TTC549 (cell line): Measurements from ENCODE around the gene PNPLA1.

Source experiments
- FAIRE-seq: peaks from 2 replicates; lab custom pipeline; 2012; peaks lifted over from hg19 to GRCh38; lab: Jason Lieb, UNC

The PNPLA1 gene

DNA sequence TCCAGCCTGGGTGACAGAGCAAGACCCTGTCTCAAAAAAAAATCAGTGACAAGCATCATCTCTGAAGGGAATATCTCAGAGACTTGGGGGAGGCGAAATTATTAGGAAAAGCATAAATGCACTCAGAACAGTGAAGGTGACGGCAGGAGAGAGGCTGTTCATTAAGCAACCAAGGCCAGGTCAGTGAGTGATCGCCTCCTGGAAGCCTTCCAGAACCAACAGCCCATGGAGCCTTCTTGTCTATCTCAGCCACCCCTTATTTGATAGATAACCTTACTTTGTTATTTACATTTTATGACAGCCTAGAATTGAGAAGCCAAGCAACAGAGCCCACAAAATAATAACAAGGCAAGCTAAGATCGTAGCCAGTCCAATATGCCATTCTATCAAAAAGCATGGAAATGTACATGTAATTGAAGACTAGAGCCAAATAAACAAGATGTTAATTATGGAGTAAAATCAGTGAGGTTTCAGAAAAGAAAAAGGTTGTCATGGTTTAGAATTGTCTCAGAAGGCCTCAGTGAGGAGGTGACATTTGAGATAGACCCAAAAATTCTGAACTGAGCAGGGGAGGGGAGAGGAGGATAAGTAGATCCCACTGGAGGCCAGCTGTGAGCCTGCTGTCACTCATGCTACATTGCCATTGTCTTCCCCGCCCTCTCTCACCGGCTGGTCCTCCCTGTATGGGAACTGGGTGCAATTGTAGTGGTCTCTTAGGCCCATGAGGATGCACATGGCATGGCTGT is 49.0 kb downstream of the PNPLA1 start:
- no peak for FAIRE-seq

DNA sequence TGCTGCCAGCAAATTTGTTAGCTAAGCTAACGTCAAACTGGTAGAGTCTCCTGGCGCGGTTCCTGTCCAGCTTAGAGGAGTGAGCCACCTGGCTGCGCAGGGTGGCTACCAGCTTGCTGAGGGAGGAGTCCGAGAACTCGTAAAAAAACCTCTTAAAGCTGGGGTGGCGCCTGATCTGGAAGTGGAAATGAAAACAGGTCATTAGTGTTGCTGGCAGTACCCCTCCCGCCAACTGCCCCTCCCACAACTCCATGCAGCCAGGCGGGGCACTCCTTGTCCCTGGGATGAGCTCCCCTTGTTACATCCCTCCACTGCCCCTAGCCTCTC is 49.5 kb downstream of the PNPLA1 start:
- FAIRE-seq: no peak

DNA sequence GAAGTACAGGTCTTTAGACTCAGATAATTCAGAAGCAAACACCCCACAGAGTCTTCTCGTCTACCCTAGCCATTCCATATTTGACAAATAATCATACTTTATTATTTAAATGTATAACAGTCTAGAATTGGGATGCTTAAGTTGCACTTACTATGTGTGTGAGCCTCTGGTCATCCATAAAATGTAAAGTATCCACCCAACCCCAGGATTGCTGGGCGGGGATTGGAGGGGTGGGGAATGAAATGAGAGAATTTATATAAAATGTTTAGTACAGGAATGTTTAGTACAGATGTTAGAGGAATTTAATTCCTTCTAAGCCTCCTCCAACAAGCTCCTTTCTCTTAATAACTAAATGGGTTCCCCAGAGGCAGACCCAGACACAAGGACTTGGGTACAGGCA is 50.0 kb downstream of the PNPLA1 start:
- FAIRE-seq: no peak

DNA sequence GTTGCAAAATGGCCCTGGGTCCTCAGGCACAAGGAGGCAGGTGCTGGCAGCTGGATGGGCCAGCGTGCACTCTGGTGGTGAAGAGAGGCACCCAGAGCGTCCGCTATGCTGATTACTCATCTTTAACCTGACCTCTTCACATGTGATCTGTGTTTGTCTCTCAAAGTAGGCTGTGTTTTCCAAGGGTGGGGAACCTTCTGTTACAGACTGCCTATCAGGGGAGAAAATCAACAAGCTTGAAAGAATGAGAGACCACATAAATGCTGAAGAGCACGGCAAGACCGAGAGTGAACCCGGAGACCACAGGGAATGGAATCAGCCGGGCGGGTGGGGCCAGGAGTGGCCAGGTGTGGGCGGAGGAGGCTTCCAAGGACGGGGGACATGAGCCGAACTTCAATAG is 50.6 kb downstream of the PNPLA1 start:
- FAIRE-seq: no peak

DNA sequence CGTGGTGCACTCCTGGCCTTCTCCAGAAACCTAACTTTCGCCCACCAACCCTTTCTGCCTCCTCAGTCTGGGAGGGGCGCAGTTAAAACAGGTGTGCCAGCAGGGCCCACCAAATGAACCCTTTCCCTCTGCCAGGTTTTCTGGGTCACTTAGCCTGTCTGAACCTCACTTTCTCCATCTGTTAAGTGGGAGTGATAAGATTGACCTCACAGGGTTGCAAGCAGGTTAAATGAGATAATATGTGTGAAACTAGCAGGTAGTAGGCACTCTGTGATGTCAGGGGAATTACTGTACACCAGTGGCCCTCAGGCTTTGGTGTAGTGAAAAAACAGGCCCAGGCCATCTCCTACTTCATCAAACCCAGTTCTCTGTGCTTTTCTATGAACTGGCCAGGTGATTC is 52.7 kb downstream of the PNPLA1 start:
- FAIRE-seq: no peak

DNA sequence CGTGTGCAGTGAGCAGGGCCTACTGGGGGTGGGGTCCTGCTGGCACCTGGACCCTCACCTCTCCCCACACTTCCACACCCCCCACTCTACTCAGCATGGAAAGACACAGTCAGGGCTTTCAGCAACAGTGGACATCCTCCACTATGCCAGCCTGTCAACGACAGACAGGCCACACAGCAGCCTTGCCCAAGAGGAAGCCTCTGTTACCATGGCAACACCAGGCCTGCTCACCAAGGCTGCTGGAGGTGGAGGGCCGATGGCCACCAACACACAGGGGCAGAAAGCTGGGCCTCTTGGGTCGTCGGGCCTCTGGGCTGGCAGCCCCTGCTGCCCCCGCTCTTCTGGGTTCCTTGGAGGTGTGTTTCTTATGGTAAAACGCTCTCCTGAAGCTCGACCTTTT is 53.2 kb downstream of the PNPLA1 start:
- FAIRE-seq: no peak

DNA sequence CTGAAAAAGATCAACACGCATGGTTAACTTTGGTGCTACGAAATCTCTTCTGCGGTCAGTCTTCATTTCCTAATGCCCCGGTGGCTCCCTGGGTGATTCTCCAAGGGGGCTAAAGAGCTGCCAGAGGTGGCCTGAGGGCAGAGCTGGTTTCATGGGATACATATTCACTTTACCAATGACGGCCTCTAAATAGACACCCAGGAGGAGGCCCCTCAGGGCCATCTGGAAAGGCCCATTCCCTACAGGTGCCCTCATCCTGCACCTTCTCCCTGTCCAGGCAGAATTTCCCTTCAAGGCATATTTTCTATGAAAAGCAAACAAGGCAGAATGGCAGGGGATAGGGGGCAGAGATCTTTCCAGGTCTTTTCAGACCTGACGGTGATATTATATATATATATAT is 54.3 kb downstream of the PNPLA1 start:
- FAIRE-seq: no peak

DNA sequence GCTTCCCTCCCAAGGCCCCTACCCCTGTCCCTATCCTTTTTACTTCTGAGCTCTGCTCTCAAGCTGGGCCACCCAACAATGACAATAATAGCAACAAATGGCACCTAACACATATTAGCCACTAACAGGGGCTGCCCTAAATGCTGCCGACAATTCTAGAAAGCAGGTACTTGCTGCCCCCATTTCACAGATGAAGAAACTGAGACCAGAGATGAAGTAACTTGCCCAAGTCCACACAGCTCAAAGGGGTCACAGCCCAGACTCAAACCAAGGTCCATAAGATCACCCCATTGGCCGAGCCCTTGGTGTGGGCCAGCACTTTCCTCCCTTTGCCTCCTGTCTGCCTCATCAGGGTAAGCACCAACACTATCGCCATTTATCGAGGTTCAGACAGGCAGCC is 54.9 kb downstream of the PNPLA1 start:
- FAIRE-seq: no peak

DNA sequence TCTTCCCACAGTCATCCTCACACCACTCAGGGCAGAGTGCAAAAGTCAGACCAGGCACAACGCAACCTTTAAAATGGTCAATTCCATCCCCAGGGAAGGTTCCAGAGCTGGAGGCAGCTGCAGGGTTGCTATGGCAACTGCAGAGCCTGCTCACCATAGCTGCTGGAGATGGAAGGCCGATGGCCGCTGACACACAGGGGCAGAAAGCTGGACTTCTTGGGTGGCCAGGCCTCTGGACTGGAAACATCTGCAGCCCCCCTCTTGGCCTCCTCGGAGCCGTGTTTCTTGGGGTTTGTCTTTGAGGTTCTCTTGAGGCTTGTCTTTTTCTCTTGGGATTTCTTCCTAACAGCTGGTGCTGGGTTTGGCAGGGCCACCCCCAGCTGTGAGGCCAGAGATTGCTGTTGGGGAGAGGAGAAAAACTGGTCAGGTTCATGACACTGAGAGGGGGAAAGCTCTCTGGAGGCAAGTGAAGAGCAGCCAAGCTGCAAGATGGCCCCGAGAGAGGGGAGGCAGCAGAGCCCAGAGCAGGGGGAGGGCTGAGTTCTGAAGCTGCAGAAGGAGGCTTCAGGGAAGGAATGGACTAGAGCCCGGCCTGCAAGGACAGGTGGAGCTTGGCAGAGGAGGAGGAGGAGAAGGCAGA is 56.6 kb downstream of the PNPLA1 start:
- no peak for FAIRE-seq

DNA sequence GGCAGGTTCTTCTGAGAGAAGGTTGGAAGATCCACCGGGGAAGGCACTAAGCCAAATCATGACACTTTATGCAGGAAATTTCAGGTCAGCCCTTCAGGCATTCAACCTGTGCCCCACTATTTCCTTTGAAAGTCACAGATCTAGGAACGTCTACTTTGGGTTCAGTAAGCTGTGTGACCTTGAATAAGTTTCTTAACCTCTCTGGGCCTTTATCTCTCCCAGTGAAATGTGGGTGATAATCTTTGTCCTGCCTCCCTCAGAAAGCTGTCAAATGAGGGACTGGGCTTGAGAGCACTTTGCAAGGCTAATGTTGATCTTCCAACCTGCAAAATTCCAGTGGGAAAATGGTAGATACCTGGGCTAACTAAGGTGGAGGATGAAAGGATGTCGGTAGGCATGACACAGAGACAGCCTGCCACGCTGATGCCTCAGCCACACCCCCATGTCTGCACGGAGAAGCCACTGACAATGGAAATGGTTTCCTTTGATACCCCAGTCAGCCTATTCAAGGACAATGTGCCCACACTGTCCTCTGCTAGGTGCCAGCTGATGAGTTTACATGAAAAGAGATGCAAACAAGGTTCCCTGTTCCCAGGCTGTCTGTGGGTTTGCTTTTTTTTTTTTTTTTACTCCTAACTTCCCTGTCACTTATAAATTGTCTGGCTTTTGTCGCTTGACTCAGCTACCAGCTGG is 57.5 kb downstream of the PNPLA1 start:
- FAIRE-seq: no peak

DNA sequence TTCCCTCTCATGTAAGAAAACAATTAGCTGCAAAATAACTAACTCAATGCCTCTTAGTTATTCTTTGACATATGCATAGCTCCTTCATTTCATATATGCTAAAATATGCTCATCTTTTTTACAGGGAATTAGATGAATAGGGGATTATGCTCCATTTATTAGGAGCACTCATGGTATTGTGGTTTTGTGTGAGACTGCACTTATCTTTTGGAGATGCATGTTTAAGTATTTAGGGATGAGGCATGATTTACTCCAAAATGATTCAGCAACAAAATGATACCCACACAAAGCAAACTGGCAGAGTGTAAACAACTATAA is 58.0 kb downstream of the PNPLA1 start:
- no peak for FAIRE-seq

DNA sequence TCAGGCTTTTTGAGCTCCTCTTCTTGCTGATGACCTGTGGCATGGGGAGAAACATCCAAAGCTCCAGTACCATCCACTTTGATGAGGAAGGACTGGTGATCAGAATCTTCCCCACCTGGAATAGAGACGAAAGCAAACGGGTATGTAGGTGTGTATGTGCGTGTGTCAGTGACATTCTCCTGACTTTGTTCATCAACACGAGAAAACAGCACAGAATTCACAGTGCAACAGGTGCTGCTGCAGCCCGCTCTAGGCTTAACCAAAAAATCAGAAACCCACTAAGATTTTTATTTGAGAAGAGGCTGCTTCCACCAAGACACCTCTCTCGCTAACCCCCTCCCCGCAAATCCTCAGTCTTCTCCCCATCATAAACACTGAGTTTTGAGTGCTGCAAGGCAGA is 58.7 kb downstream of the PNPLA1 start:
- no peak for FAIRE-seq

DNA sequence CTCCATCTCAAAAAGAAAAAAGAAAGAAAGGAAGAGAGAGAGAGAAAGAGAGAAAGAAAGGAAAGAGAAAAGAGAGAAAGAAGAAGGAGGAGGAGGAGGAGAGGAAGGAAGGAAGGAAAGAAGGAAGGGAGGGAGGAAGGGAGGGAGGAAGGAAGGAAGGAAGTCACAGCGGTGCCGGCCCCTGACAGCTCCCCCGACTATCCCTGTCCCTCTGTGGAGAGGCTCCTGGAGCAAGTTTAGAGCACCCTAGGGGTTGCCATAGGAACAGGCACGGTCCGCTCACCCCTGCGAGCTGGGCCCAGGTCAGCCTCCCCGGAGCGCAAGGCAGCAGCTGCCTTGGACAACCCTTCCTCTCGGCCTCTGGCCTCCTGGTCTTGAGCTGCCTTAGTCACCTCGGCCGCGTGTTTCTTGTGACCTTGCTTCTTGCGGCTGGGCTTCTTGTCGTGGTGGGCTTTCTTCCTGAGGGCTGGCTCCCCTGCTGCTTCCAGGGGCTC is 60.0 kb downstream of the PNPLA1 start:
- no peak for FAIRE-seq

DNA sequence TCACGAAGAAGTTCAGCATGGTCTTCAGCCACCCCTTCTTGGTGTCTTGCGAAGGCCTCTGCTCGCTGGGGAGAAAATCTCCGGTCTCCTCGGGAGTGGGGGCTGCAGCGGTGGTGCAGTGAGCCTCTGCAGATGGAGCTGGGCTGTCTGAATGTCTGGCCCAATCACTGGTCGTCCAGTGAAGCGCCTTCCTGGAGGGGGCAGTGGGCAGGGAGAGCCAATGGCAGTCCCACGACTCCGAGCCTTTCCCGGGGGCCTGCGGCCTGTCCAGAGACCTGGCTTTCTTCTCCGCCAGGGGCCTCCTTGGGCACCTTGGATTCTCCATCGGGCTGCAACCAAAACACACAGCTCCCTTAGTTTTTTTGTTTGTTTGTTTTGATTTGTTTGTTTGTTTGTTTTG is 60.5 kb downstream of the PNPLA1 start:
- no peak for FAIRE-seq

DNA sequence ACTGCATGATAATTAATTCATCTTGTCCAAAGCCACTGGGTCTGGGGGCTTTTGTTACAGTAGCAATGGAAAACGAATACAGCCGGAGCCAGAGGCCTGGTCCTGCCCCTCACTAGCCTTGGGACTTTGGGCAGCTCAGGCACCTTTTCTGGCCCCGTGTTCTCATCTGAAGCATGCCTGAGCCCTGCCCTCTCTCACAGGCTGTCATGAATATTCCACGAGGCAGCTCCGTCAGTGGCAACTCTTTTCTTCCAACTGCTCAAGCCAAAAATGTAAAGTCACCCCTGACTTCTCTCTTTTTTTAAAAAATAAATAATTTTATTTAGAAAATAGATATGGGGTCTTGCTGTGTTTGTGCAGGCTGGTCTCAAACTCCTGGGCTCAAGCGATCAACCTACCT is 61.5 kb downstream of the PNPLA1 start:
- FAIRE-seq: no peak

DNA sequence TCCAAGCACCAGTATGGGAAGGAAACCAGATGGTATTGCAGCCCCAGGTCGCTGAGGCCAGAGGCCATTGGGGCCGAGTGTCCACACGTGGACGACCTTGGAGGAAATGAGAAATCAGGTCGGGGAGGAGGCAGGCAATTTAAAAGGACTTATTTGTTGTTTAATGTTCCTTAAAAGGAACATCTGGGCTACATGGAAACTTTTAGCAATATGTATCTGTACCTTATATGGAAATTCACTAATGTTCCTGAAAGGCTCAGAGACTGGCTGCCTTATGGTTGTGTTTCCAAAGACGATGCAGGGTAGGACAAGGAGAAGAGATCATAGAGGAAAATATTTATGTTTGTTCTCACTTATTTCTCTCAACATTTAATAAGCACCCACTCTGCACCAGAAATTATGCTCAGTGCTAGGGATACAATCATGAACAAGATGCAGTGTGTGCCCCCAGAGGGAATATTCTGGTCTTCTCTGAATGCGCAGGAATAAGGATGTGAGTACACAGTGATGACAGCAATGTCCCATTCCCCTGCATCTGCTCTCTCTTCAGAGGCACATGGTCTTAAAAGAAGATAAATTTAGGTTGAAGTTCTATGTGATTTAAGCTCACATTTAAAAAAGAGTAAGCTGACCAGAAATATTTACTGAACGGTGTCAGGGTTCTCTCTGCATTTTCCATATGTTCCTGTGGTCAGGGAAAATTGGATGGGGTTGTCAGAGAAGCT is 63.5 kb downstream of the PNPLA1 start:
- FAIRE-seq: no peak

DNA sequence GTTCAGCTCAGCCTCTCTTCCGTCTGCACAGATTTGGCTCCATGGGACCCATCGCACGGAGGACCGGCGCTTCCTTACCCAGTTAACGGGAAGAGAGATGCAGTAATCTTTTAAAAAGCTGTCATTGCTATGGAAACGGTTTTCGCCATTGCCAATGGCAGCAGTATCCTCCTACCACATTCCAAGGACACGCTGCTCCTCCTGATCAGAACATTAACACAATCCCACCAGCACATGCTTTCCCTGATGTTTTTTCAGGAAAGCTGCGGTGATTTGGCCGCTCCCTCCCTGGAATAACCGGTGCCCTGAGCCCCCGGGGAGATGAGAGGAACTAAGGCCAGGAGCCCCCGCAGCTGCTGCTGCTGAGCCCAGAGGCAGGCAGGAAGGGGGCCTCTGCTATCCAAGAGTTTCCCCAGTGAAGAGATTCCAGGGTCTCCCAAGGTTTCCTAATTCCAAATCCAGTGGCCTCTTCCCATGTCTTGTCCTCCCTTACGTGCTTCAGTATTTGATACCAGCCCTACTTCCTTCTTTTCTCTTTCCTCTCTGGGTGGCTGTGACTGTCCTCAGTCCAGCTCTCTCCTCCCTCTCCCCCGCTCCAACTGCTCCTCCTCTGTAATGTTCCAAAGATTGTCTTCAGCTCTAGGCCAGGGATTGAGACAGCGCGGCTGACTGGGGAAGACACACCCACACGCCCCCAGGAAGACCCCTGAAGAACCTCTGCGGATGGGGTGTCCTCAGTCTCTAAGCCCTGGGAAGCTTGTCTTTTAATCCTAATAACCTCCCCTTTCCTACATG is 64.3 kb downstream of the PNPLA1 start:
- FAIRE-seq: no peak

DNA sequence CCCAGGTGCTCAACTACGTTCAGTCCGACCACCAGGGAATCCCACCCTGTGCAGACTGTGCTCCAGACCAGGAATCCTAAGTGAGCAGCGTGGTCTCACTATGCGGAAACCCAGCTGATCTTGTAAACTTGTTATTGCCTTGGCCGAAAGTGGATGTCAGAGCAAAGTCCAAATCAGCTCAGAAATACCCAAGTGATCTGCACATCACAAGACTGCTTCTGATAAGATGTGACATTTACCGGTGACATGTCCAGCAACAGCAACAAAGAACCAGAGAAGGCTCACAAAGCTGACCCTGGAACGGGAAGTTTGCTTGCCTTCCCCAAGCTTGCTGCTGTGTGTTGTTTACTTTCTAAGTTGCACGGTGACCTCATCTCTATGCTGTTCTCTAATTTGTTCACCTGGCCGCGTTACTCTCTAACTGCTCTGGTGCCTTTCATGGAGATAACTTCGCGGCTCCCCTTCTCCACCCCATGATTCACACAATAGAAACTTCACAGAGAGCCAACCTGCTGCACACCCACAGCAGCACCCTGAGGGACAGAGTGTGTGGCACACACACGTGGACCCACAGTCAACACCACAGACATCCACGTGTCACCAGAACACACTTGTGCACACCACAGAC is 65.1 kb downstream of the PNPLA1 start:
- no peak for FAIRE-seq

DNA sequence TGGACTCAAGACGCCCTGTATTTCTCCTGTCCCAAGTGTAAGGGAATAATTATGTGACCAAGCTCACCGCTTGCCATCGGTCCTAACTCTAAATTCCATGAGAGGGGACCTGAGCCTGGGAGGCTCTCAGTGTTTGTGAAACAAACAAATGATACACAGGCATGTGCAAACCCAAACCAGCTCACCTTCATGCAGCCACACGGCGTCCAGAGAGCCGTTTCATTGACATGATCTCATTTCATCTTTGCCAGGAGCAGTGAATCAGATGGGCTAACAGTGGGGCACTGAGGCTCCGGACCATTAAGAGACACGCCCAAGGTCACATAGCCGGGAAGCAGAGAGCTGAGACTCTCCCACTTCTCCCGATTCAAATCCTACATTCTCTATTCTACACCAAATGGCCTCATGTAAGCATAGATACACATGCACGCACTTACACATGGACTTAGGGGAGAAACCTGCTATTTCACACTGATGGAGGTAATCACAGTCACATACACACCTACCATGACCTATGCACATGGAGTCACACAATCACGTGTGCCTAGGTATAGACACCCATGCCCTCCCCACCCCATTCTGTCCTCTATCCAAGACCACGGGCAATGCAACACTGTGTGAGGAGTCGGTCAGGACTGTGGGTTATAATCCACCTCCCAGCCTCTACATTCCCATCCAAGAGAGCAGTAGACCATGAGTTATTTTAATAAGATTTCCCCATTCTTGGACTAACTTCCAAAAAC is 65.8 kb downstream of the PNPLA1 start:
- no peak for FAIRE-seq

DNA sequence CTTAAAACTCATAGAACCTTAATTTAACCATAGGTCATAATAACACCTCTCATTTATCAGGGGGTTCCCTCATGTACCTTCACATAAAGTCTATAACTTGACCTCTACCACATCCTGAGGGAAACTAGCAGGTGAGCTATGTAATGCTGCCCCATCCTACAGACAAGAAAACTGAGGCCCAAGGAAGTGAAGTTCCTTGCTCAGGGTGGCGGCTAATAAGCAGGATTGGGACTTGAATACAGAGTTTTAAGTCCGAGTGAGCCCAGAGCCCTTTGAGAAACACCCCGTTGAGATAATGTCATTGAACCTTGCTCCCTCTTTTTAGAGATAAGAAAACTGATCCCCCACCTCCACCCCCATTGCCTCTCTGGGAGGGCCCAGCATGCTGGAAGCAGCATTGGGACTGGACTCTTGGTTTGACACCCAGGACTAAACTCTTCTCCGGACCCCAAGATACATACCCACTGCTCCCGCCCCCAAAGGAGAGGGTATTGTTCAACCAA is 66.4 kb downstream of the PNPLA1 start:
- no peak for FAIRE-seq

DNA sequence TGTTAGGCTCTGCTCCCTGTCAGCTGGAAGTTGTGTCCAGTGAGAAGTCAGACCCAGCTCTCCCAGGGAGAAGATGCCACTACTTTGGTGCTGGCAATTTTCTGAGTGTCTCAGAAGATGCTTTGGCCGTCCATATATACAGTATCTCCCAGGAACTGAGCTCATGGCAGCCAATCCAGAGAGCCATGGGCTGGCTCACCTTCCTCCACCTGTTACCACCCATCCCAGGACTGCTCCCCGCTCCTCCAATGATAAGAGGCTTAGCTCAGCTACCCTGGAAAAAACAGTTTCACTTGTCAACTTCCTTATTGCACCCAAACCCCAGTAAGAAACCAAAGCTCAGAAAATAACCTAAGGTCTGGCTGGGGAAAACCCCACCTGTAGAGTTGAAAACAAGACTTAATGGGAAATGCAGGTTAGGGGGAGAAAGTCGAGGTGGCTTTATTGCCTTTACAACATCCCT is 67.0 kb downstream of the PNPLA1 start, which contains the start of gene BNIP5:
BNIP5 (minus strand) TSS at position 110 of the 463 bp plus-strand sequence. CDS start 6,198 bp downstream, outside the sequence.
- no peak for FAIRE-seq
